GM12892 (cell line): ENCODE measurements around the gene MAPK8IP3.

Experiments used
- POLR2A ChIP-seq: IDR thresholded peaks from 2 replicates; pipeline ENCODE4 v1.6.1; 2011; ENCODE audit warnings: low read depth, low read length, control low read depth
- POLR2AphosphoS5 ChIP-seq: IDR thresholded peaks from 2 replicates; pipeline ENCODE4 v1.6.1; 2011; ENCODE audit warnings: low read depth, low read length, control low read depth

- TF ChIP-seq POLR2AphosphoS5 (no peak), POLR2A (no peak)
These were observed 87.7 kb downstream of the MAPK8IP3 start, which contains the start of gene IGFALS for GRCh38 chr16:1793578-1794220.
